Measurements from ENCODE around the gene ROR2.
"Not testable (repeated sequence)": the region's sequence is repeated elsewhere in the genome, so short reads cannot be mapped to it uniquely, and the experiment has no call there.

ROR2 gene

DNA sequence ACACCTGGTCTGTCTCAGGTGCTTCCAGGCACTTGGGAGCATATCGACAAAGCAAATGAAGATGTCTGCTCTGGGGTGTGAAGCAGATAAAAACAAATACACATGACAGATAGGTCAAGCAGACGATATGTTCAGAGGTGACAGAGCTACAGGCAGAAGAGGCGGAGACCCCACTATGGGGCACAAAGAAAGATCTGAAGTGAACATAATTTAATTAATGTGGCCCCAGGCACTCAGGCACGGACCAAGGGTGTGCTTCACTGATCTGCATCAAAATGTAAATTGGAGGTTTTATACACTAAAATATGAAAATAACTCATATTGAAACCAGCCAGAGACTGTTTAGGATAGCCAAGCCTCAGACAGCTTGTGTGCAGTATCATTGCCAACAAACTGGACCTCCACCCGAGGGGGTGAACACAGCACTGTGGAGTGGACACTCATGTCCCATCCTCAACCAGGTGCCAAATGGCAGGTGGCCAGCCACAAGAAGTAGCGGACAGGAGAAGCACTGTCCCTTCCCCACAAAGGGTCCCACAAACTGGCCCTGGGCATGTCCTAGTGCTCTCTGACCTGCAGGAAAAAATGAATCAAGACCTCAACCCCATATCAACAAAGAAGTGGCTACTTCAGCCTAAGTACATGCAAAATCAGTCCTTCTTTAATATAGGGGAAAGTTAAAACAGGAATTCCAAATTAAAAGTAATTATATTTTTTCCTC, 29.2 kb downstream of the ROR2 start:
- DNase-seq: no peak

DNA sequence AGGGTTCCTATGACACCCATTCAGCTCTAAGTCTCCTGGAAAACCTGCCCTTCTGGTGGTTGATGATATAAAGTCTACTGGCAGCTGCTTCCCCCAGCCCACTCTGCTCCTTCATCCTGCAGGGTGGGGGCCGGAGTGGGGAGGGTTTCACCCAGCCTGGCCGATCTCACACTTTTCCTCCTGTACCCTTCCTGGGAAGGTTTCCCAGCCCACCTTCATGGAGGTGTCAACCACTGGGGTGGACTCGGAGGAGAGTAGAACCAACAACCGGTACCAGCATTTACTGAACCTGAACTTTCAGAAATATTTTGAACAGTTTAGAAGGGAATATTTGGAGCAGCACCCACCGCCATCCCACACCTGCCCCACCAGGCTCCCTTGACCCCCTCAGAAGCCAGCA, 30.4 kb downstream of the ROR2 start:
- no peak for DNase-seq

GRCh38 chr9:91917436-91917835, 32.6 kb downstream of the ROR2 start:
- DNase-seq: no peak

- no peak for DNase-seq
These were observed 34.3 kb downstream of the ROR2 start for GRCh38 chr9:91915524-91916263.

DNA sequence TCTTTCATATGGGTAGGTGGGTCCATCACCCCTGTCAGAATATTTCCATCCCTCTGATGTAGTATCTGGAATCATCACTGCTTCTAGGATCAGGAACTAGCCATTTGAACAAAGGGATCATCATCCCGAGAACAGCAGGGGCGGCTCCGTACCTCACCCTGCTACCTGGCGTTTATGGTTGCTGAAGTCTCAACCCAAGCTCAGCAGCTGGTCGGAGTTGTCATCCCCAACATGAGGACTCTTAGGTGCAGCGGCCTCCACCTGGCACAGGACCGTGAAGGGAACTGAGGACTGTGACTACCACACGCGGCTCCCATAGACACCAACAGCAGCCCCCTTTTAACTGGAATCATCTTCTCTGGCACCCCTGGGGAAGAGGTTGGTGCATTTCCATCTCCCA, 35.1 kb downstream of the ROR2 start:
- DNase-seq: no peak

GRCh38 chr9:91914404-91914803, 35.6 kb downstream of the ROR2 start:
- DNase-seq: no peak

- DNase-seq: no peak
These were observed 36.0 kb downstream of the ROR2 start for GRCh38 chr9:91913986-91914385.

DNA sequence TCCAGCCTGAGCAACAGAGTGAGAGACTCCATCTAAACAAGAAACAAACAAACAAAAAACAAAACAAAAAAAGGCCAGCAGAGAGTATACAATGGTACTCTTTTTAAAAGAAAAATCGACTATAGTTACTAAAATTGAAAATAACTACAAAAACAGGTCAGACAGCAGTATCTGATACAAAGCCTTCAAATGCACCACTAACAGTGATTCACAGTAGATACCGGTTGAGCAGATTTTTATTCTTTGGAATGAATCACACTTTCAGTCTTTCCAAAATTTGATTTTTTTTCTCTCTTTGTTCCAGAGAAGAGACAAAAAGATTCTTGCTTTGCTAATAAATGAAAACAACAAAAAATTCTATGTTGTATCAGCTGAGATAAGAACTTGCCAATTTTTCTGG, 36.9 kb downstream of the ROR2 start:
- no peak for DNase-seq

DNA sequence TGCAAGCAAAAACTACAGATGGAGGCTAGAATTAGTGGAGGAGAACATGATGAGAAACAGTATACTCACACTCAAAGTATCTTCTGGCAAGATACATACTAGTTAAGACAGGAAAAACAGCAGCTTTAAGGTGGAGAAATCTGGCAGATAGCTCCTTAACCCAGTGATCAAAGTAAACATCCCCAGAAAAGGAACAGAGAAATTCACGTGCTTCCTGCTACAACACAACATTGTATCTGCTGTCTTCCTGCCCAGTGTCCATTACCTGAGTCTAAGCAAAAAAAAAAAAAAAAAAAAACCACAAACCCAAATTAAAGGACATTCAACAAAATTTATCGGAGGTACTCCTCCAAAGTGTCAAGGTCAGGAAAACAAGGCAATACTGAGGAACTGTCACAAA, 38.4 kb downstream of the ROR2 start:
- no peak for DNase-seq

GRCh38 chr9:91909256-91909655, 40.8 kb downstream of the ROR2 start:
- not testable (repeated sequence) for DNase-seq

- no peak for DNase-seq
These were observed 41.3 kb downstream of the ROR2 start for GRCh38 chr9:91908746-91909145.

GRCh38 chr9:91908293-91908623, 41.8 kb downstream of the ROR2 start:
- DNase-seq: no peak

GRCh38 chr9:91907484-91908292, 42.3 kb downstream of the ROR2 start:
- DNase-seq: no peak

GRCh38 chr9:91905991-91906469, 44.0 kb downstream of the ROR2 start:
- DNase-seq: peak; percentile 52

DNA sequence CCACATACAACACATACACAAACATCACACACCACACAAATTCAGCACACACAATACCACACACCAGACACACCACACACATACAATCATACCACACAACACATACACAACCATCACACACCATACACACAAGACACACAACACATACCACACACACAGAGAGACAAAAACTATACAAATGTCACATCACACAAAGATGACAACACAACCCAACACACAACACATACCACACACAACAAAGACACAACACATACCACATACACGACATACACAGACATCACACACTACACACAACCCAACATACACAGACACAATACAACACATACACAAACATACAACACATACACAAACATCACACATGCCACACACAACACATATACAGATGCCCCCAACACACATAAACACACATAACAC, 44.8 kb downstream of the ROR2 start:
- DNase-seq: no peak

DNA sequence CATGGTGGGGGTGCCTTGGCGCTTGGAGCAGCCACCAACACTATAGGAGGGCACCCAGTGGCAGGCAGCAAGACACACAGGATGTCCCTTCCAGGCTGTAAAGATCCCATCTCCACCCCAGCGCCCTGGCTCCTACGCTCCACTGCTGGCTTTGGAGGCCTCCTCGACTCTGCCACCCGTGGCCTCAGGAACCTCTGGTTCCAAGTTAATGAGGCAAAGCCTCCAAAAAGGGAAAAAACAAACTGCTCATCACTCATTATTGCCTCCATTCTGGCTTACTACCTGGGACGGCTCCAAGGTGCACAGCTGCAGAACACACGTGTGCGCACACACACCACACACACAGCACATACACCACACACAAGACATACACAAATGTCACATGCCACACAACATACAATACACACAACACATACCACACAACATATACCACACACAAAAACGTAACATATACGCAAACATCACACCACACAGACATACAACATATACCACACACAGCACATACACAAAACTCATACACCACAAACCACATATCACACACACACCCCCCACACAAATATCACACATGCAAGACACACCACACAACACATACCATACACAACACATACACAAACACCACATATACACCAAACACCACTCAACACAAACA, 45.3 kb downstream of the ROR2 start:
- no peak for DNase-seq

- no peak for DNase-seq
These were observed 46.7 kb downstream of the ROR2 start for GRCh38 chr9:91903126-91903911.

DNA sequence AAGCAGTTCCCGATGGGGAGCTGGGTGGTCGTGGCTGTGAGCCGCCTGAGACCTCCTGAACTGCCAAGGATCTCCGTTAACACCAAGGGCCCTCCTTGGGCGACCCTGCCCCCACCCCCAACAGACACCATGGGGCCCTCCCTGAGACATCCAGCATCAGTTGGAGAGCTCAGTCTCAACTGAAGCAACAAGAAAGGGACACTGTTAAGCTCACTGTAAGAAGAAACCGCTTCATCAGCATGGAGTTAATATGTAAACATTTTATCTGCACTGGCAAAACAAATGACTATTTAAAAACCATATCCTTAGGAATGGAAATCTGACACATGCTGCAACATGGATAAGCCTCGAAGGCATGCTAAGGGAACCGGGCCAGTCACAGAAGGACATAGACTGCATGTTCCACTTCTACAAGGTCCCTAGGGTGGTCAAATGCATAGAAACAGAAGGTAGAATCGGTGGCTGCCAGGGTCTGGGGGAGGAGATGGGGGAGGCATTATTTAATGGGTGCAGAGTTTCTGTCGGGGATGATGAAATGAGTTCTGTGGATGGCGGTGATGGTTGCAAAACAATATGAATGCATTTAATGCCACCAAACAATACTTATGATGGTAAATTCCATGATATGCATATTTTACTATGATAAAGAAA, 47.4 kb downstream of the ROR2 start:
- no peak for DNase-seq

DNA sequence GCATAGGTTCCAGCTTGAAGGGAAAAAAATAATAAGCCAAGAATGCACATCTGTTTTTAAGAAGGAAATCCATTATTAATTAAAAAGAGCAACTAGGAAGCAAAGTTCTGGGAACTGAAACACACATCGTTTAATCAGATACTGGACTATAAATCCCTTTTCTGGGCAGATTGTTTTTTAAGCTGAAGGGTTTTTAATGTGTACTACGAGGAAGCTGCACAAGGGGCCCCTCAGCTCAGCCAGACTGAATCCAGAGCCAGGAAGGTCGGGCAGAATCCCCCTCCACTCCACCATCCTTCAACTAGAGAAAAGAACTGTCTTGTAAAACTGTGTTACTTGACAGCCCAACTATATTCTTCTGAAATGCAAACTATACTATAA, 49.2 kb downstream of the ROR2 start:
- no peak for DNase-seq

DNA sequence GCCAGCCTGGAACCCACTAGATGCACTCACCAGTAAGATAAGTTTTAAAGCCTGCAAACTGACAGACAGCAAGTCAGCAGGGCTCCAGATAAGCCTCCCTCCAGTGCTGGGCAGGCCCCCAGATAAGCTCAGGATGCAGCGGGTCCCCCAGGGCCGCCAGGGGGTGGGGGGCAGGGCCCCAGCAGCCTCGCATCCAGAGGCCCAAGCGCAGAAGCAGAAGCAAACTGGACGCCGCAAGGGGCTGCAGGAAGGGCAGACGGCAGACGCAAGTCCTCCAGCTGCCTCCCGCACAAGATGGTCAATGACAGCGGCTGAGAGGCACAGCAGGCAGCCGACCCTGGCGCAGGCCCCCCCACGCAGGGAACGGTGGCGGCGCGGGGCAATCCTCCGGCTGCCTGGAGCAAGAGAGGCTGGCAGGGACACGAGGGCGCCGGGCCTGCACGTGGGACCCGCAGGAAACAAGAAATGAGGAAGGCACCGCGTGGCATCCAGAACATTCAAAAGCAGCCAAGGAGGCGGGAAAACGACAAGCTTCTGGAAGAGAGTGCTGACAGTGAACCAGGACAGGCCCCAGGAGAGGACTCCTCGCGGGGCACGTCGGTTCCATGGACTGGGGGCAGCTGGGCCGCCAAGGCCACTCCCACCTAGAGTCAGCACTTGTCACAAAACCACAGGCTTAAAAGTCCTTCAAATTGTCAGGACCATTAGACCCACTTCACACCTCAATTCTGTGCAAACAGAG, 49.8 kb downstream of the ROR2 start:
- DNase-seq: no peak

GRCh38 chr9:91899594-91899993, 50.4 kb downstream of the ROR2 start:
- no peak for DNase-seq
